Measurements from ENCODE around the gene NACC2.
"Not testable (repeated sequence)": the region's sequence is repeated elsewhere in the genome, so short reads cannot be mapped to it uniquely, and the experiment has no call there.

Gene NACC2

DNA sequence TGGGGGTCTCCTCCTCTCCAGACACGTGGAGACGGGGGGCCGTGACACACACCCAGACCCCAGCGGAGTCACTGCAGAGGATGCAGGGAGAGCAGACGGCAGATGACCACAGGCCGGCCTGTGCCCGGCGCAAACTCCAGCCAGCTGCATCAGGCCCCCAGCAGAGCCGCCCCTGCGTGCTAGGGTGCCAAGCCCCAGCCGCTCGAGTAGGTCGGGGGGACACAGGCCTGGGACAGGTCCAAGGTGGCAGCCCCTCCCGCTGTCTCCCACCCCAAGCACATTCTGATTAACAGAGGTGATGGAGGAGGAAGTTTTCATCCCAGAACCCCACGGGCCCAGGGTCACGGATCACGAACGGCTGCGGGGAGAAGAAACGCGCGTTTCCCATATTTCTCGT lies 14.4 kb downstream of the NACC2 start:
- DNase-seq (ENCODE audit: low spot score) = no peak

DNA sequence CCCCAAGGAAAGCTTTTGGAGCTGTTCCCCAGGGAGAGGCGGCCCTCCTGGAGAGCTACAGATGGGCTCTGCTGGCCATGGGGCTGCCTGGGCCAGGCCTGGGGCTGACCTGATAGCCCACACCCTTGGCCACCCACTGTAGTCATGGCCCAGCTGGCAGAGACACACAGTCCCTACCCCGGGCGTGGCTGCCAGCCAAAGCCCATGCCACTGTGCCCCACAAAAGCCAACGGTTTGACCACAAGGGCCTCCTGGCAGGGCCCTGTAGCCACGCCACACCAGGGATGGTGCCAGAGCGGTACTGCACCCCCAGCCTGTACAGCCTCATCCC lies 15.2 kb downstream of the NACC2 start:
- no peak for DNase-seq (ENCODE audit: low spot score)

DNA sequence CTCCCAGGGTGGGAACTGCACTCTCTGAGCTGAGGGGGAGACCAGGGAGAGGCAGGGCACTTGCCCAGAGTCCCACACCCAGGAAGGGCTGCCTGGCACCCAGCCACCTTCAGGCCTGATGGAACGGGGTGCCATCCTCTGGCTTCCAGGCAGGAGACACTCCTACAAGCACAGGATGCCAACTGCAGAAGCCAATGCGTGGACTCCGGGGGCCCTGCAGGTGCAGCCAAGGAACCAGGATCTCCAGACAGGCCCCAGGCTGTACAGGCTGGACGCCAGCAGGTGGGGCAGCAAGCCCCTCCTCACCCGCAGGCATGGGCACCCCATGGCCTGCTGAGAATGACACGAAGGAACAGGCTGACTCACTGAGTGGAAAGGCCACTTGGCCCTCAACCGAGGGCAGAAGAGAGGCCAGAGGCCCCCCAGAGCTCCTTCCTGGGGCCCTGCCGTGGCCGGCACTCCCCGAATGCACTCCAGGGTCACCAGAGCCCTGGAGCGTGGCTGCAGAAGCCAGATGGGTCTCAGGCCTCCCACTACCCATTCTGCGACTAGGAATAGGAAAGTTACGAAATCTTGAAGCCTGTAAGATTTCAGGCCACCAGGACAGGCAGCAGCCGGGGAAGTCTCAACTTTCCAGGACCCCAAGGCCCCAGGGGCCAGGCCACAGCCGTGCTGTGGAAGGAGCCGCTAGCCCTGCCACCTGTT lies 15.7 kb downstream of the NACC2 start:
- DNase-seq (ENCODE audit: low spot score) = no peak

DNA sequence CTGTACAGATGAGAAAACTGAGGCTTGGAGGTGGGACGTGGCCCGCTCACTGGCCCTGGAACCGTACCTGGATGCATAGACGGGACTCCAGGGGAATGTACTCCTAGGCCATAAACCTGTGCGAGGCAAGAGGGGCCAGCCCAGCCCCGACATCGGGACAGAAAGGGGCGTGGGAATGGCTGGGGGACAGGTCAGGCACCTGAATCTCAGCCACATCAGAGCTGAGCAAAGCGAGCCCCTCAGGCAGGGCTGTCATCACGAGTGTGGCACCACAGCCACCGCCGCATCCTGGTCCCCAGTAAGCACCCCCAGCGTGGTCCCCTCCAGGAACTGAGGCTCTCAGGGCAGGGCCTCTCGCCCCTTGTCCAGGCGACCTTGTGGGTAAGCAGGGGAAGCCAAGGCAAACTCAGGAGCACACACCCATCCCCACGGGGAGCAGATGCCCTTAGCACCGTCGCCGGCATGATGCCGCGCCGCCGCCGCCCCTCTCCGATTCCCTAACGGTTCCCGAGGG lies 16.5 kb downstream of the NACC2 start:
- no peak for DNase-seq (ENCODE audit: low spot score)

DNA sequence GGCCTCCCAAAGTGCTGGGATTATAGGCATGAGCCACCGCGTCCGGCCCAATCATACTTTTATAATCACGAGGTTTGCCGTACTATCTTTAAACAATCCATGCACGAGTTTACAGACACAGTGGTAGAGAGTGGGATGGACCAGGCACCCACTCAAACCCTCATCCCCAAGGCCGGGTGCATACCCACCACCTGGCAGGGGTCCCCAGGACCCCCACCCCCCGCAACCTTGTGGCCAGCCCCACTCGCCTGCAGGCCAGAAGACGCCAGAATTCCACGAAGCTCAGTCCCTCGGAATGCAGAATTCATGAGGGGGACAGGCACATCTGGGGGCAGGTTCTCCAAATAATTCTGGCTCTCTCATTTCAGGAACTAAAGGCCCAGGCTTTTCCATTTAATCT lies 17.1 kb downstream of the NACC2 start:
- DNase-seq (ENCODE audit: low spot score) = no peak

DNA sequence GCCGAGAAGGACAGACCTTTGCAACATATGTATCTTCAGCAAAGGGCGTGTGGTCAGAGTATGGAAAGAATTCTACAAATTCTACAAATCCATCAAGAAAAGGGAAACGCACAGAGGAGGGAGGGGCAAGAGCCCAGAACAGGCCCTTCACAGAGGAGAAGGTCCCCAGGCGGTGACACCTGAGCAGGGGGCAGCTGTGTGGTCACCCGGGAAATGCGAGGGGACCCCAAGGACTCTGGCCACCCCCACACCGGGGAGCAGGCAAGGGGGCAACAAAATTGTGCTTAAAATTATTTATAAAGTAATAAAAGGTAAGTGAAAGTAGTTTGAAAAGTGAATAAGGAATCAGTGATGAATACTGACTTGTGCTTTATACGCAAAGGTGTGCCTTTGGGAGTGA lies 17.6 kb downstream of the NACC2 start:
- DNase-seq (ENCODE audit: low spot score) = no peak

DNA sequence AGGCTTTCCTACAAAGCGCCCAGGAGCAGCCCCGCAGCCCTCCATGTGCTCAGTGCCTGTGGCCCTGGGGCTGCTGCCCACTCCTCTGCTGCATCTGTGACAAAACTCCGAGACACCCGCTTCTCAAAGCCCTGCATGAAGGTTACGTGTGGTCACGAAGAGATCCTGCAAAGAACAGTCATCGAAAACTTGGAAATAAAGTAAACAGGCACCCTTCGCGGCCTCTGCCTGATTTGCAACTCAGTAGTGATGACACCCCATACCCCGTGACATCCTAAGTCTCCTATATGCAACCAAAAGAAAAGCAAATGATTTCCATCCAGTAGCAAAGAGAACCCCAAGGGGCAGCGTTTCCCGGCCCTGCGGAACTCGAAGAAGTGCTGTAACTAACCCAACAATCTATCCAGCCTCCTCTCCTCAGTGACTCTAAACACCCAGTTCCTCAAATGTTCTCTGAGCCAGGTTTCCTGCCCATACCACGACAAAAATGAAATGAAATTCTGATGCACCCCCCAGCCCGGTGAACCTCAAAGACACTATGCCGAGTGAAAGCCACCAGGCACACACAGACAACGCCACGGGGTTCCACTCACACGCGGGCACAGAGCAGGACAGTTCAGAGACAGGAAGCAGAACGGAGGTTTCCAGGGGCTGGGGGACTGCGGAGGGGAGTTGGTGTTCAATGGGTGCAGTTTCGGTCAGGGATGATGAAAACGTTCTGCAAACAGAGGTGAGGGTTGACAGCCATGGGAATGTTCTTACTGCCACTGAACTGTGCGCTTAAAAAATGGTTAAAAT lies 19.0 kb downstream of the NACC2 start:
- DNase-seq (ENCODE audit: low spot score) = no peak

DNA sequence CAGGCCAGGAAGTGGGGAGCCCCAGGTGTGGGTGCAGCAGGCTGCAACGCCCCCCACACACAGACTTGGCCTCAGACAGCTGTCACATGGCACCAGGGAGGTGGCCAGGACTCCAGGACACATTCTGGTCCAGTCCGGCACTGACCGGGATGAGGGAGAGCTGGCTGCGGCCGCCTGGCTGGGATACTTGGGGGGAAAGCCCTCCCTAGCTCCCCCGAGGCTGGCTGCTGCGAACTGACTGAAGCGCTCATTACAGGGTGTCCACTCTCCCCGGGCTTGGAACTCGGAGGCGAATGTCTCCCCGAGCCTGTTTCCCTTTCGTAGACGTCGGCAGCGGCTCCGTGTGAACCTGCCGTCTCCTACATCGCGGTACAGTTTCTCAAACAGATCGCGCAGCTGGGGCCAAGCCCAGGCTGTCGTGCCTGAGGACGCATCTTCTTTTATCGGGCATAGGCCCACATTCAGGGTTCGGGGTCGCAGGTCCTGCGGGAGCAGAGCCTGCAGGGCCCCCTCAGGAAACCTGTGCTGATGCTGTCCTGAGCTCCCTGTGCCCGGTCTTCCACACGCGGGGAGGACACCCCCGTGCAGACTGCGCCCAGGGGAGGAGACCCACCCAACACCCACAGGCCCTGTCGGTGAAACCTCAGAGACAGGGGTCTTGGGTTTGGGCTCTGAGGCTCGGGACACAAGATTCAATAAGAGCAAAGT lies 19.8 kb downstream of the NACC2 start:
- DNase-seq (ENCODE audit: low spot score) = no peak

DNA sequence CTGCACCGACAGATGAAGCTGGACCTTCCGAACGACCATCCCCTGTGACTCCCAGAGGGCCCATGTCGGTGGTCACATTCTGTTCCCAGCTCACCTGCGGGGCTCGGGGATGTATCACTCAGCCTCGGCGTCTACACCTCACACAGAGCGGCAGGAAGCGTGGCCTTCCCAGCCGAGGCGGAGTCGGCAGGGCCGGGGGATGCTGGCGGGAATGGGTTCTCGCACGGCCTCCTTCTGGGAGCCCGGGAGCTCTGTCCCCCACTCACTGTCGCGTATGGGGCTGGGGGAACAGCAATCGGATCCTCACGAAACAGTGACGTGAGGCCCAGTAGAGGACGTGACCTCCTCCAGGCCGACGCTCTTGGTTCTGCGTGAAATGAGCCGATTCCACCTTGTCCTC lies 20.4 kb downstream of the NACC2 start:
- DNase-seq (ENCODE audit: low spot score) = no peak

DNA sequence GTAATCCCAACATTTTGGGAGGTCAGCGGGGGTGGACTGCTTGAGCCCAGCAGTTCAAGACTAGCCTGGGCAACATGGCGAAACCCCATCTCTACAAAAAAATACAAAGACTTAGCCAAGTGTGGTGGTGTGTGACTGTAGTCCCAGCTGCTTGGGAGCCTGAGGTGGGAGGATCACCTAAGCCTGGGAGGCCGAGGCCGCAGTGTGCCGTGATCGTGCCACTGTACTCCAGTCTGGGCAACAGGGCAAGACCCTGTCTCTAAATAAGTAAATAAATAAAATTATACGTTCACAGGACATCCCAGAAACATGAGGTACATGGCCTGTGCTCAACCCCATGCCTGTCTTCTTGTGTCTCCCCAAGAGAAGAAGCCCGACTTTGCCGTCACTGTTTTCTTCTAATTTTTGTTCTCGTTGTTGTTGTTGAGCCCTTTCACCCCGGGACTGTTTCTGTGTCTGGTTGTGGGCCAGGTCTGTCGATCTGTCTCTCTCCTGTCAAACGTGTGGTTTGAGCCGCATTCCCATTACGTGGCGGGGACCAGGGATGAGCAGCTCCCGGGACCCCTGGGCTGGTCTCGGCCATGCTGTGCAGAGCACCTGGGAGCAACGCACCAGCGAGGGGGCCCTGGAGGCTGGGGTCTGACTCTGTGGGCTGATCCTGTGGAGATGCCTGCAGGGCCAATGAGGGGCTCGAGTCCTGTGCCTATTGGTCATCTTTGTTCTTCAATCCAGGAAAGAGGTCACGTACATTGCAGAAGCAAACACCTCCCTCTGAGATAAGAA lies 32.2 kb downstream of the NACC2 start:
- no peak for DNase-seq (ENCODE audit: low spot score)

DNA sequence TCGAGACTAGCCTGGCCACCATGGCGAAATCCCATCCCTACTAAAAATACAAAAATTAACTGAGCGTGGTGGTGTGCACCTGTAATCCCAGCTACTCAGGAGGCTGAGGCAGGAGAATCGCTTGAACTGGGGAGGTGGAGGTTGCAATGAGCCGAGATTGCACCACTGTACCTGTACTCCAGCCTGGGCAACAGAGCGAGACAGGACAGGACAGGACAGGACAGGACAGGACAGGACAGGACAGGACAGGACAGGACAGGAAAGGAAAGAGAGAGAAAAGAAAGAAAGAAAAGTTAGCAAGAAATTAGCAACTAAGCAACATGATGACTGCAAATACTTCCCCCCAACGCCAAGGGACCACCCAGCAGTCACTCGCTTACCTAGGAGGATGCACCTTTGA lies 33.2 kb downstream of the NACC2 start:
- not testable (repeated sequence) for DNase-seq (ENCODE audit: low spot score)

DNA sequence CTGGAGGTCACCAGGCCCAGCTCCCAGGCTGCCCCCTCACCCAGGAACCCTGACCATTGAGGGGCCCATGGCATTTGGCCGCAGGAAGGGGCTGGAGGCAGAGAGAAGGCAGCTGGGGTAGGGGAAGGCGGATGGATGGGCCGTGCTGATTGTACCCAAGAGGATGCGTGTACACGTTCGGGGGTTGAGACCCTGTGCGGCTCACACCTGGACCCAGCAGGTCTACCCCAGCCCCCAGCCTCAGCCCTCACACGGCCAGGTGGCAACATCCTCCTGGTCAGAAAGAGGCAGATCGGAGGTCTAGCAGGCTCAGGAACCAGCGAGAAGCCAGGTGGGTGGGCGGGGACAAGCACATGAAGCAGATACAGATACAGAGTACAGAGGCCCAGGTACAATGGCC lies 33.7 kb downstream of the NACC2 start:
- no peak for DNase-seq (ENCODE audit: low spot score)

DNA sequence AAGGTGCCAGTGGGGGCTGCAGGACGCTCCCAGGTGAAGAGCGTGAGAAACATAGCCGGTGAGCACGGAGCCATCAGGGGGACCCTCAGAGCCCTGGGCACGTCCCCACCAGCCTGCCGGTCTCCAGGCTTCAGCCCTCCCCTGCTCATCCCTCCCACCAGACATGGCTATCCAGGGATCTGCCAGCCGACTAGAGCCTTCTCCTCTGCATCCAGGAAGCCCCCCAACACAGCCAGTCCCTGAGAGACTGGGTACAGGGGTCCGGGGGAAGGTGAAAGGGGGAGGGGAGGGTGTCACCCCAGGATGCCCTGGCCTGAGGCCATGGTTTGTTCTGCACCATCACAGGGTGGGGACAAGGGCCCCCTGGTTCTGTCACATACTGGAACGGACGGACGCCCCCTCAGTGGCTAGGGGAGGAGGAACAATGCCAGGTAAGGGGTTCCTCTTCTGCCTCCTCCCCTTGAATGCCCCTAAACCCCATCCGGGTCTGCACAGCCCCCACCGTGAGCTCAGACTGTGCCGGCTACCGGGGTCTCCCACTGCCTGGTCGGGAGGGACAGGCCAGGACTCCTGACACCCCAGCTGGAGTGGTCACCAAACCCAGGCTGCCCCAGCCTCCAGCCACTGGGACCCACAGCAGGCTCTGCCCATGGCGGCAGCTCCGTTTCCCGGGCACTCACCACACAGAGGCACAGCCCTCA lies 34.3 kb downstream of the NACC2 start:
- DNase-seq (ENCODE audit: low spot score) = peak; percentile 45

DNA sequence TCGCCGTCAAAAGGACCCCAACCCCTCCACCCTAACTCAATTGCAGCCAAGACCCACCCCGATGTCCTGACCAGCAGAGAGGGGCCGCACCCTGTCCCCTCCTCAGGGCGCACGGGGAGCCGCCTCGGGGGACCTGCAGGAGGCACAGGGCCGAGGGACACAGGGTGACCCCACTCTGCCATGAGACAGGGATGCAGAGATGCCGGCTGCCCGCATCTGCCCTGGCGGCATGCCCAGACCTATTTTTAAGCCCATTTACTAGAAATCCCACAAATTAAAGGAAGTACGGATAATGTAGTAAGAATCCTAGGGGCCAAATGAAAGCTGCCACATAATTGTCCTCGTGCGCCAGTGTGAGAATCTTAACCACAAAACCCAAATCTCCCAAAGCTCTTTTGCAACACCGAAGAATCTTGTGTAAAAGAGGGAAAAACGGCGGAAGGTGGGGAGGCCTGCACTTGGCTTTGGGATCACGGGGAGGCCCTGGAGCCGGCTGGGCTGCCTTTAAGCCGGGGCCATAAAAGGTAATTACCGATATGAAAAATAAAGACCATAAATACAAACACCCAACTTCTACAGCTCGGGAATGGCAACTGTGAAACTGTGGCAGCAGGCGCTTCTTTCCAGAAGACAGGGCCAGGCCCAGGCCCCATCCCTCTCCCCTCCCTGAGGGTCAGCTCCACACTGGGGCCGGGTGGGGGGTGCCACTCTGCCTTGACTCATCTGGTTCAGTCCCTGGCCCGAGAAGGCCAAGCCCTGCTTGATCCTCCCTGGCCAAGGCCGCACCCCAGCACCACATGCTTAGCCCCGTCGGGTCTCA lies 35.0 kb downstream of the NACC2 start:
- peak; percentile 43 for DNase-seq (ENCODE audit: low spot score)

DNA sequence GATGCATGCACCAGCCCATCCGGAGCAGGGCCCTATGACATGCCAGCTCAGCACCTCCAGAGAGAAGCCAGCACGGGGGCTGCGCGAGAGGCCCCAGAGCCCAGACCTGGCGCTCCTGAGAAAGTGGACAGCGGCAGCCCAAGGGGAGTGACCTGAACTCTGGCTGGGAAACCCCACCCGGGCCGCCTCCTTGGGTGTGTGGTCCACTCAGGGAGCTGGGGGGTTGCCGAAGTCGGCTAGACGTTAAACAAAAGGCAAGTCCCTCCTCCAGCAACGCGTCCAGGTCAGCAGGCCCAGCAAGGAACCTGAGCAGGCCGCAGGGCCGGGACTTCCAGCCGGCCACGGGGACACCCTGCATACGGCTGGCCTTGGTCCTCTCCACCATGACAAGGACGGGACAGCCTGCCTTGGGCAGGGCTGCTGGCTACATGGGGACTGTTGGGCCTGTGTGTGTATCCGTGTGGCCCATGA lies 35.7 kb downstream of the NACC2 start:
- peak; percentile 58 for DNase-seq (ENCODE audit: low spot score)

DNA sequence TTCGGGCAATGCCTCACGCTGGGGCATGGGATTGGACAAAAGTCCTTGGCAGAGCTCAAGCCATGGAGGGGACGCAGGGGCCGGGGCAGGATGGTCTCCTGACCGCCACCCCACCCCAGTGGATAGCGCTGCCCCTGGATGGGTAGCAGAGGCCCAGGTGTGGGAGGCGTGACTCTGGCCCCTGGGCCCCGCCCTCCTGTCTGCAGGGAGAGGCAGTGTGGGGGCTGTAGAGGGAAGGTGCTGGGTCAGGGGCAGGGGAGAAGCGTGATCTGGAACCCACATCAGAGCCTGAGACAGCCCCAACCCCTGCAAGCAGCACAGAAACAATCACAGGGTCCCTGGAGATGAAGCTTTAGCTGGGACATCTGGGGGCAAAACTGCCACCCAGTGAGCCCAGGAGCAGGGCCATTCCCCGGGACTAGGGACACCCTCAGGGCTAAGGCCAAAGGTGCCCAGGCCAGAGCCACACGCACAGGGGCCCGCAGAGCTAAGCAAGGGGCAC lies 36.2 kb downstream of the NACC2 start:
- peak; percentile 39 for DNase-seq (ENCODE audit: low spot score)

DNA sequence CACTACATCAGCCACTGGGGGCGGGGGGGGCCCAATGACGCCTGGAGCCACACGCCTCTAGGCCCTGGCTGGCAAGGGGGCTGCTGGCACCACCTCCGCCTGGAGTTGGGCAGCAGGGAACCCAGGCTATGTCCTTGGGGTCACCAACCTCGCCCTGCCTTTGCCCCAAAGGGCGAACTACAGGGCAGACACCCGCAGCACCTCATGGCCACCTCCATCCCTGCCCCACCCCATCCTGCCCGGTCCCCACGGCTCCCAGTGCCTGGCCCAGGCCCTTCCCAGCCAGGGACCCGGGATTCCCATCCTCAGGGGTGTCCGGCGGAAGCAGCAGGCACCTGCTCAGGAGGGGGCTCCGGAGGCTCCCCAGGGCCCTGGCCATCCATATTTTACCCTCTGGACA lies 37.0 kb downstream of the NACC2 start:
- DNase-seq (ENCODE audit: low spot score) = peak; percentile 42

DNA sequence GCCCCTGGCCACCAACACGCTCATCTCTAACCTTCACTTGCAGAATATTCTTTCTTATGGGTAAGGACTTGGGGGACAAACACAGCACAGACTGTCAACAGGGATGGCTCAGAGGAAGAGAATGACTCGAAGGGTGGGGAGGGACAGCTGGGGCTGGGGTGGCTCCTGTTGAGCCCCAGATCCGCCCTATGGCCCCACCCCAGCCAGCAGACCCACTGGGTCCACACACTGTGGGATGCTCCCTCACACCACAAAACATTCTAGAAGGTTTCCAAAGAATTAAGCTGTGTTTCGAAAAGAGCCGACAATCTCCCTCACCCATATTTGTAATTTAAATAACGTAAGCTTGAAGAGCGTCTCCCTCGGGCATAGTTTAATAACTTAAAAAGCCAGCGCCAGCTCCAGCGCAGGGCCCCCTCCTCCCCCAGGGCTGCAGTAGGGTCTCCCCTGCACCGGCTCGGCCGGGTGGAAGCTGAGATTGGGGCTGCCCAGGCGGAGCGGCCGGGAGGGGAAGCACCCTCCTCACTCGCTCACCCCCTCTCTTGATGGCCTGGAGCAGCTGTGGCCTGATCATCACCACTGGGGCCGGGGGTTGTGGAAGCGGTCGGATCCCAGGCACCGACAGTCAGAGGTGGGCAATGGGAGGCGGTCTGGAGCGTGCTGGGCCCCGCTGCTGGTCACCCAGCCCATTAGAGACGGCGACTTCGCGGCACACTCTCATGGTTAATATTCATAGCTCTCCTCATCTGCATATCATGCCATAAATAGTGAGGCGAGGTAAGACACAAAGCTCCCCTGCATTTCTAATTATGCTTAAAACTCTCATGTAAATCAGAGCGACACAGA lies 37.6 kb downstream of the NACC2 start:
- DNase-seq (ENCODE audit: low spot score) = no peak

DNA sequence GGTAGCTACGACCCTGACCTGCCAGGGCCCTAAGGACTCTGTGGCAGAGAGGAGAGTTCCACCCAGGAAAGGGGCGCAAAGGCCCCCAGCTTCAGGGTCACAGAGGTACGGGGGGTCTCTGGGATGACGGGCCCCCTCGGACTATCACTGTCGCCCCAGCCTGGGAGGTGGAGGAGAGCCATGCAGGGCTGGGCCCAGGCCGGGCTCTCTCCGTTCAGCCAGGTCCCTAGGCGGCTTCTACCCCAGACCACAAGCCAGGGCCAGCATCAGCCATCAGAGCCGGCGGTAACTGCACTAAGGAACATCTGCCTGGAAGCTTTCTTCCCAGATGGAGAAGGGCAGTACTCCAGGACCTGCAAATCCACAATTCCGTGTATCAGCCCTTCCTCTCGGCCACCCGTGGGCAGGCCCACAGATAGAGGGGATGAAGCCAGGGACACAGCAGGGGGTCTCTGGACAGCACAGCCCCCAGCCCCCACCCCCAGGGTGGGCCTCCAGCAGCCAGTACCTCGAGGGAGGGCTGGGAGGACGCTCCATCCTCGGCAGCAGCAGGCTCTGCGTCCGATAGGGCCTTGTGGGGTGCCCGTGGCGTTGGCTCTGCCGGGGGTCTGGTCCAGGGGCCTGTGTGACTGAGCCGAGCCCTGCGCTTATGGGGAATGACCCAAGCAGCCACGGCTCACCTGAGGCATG lies 38.4 kb downstream of the NACC2 start:
- no peak for DNase-seq (ENCODE audit: low spot score)

All from ecto neural progenitor cell (in vitro differentiated cells).